ENCODE data around the gene CD33.

GRCh38 chr19:51181913-51182419, 42.9 kb upstream of the CD33 start:
- TF ChIP-seq POLR2AphosphoS5 (IDR thresholded peaks at IDR 0.05), result no peak
- TF ChIP-seq CTCF (IDR thresholded peaks at IDR 0.05; ENCODE audit: poor library complexity, severe bottlenecking), result no peak
- no peak for TF ChIP-seq EZH2 (IDR thresholded peaks at IDR 0.05; ENCODE audit: borderline replicate concordance, insufficient read depth, low read length, poor library complexity, severe bottlenecking)
- TF ChIP-seq MXI1 (conservative IDR thresholded peaks at IDR 0.05; ENCODE audit: poor library complexity, severe bottlenecking), result no peak
